Spleen (tissue), 11 donors: ENCODE results near the gene DNM1. TPM values are rescaled to one million over a fixed set of nuclear protein-coding genes. Genes with fewer than 3 reads are reported as not detected.

Experiments used
- DNase-seq: peaks from one replicate; pipeline ENCODE4 v3.0.0-alpha.2; 2020
- H3K27ac ChIP-seq, 8 donors: fragments of 200-600 bp; sonication (generic) in 7 of 8; 1 replicate in 4 of 8; 2 replicates in 4 of 8; pipeline versions ENCODE4 v1.5.0 to v1.8.0; 2016 to 2021; ENCODE audit warnings: inconsistent platforms in 4 of 8, mild to moderate bottlenecking in 4 of 8, moderate library complexity in 1 of 8
- H3K27me3 ChIP-seq, 7 donors: fragments of 200-600 bp; sonication (generic) in 6 of 7; replicated peaks in 1 of 7; 1 replicate in 4 of 7; 2 replicates in 3 of 7; pipeline versions ENCODE4 v1.5.0 to v1.8.0; 2016 to 2021; ENCODE audit warnings: inconsistent platforms in 3 of 7, mild to moderate bottlenecking in 1 of 7
- H3K36me3 ChIP-seq, 6 donors: fragments of 200-600 bp; sonication (generic) in 5 of 6; 1 replicate in 4 of 6; 2 replicates in 2 of 6; pipeline versions ENCODE4 v1.5.0 to v1.8.0; 2016 to 2021; ENCODE audit warnings: inconsistent platforms in 2 of 6
- H3K4me1 ChIP-seq, 6 donors: fragments of 200-600 bp; sonication (generic) in 5 of 6; 1 replicate in 3 of 6; 2 replicates in 3 of 6; pipeline versions ENCODE4 v1.5.0 to v1.8.0; 2016 to 2021; ENCODE audit warnings: inconsistent platforms in 3 of 6
- H3K4me3 ChIP-seq, 8 donors: fragments of 200-600 bp; sonication (generic) in 7 of 8; 1 replicate in 4 of 8; 2 replicates in 4 of 8; pipeline versions ENCODE4 v1.5.0 to v1.8.0; 2016 to 2021; ENCODE audit warnings: inconsistent platforms in 4 of 8, mild to moderate bottlenecking in 4 of 8, moderate library complexity in 2 of 8
- H3K9me3 ChIP-seq, 8 donors: fragments of 200-600 bp; sonication (generic) in 7 of 8; 1 replicate in 4 of 8; 2 replicates in 4 of 8; pipeline versions ENCODE4 v1.5.0 to v1.8.0; 2016 to 2021; ENCODE audit warnings: inconsistent platforms in 4 of 8
- CTCF ChIP-seq, 11 experiments: fragments of 200-600 bp in 7 of 11; fragments of 450-650 bp in 4 of 11; sonication (generic) in 4 of 11; IDR thresholded peaks in 8 of 11; conservative IDR thresholded peaks in 3 of 11; 1 replicate in 7 of 11; 2 replicates in 4 of 11; pipeline versions ENCODE4 v1.4.0 to v1.8.0; 2016 to 2021; ENCODE audit warnings: antibody characterized with exemption in 11 of 11, inconsistent platforms in 4 of 11, mild to moderate bottlenecking in 1 of 11
- POLR2A ChIP-seq, 3 donors: fragments of 450-650 bp; IDR thresholded peaks; one replicate each; pipeline ENCODE4 v1.5.1; 2017; ENCODE audit warnings: antibody characterized with exemption in 3 of 3, mild to moderate bottlenecking in 1 of 3
- POLR2AphosphoS5 ChIP-seq, 3 donors: sonication (generic); formaldehyde crosslinking; IDR thresholded peaks; one replicate each; pipeline ENCODE4 v1.5.1; 2017; ENCODE audit warnings: antibody characterized with exemption in 3 of 3
- WGBS, 5 donors: extraction: QIAGEN DNeasy Blood & Tissue Kit in 3 of 5; methylation state at CpG; one replicate each; pipeline versions ENCODE4 v1.1.5 to v1.1.7; 2013 to 2018; 5-methylcytosine and 5-hydroxymethylcytosine counted together
- intact Hi-C: fragments of 100-400 bp; cut with DNase I; formaldehyde crosslinking; loops from one replicate; pipeline ENCODE4 v1.15.0; 2023; ENCODE audit warnings: low total_unique reads
- polyA plus RNA-seq, 3 donors: library from polyadenylated mRNA; stranded (reverse); fragments of 200-250 nt; gene quantifications; one replicate each; pipeline ENCODE4 v1.2.1, GENCODE V29; 2013
- total RNA-seq, 7 donors: library from RNA; depleted of rRNA in 3 of 7; stranded (reverse); fragments of >200 nt in 3 of 7; fragmentation: NEBNext Ultra II Directional in 4 of 7; extraction: Animal tissue kit (Norgen Biotek cat#: 25700) in 4 of 7; gene quantifications; one replicate each; pipeline versions ENCODE4 v1.1.0 to v1.2.1, GENCODE V29; 2016 to 2021
- donor health status: healthy with polysubstance abuse.
- donor health status: DM: no; HTN: no; CAD: no; lungs with moderate emphysema.
- donor health status: DM: no; HTN: no; CAD: no.
- donor health status: Bipolar disorder and iron deficiency.
- donor health status: healthy.
- donor health status: DM: no; HTN: no; CAD: no.
- donor health status: DM: yes; HTN: yes; CAD: no.

The DNM1 gene
- total and polyA plus RNA-seq, 10 donors, result 0.42 to 3.6 (median 1.6) TPM

- DNase-seq, result peak; percentile 86
- Histone ChIP-seq H3K27me3 (peaks cover 0 to 37% (median 0%) of the 10 kb centered on the region in 7 donors), H3K9me3 (no peaks in the 10 kb centered on the region), H3K27ac (peak overlapping the region in 3 of 8 donors; percentile 21 to 60 (median 55)), H3K4me1 (peaks cover 0 to 37% (median 18%) of the 10 kb centered on the region in 6 donors), H3K36me3 (no peaks in the 10 kb centered on the region), H3K4me3 (peak overlapping the region in 2 of 8 donors; percentile 7 to 35)
- 3 to 16% (median 4%) methylated on average over 5 to 18 of the region's 18 CpGs for WGBS, 5 donors
- TF ChIP-seq POLR2AphosphoS5 (IDR thresholded peaks at IDR 0.05) (peak in 1 of 3 donors; percentile 24), CTCF (IDR thresholded peaks at IDR 0.05 in 8 of 11, conservative IDR thresholded peaks at IDR 0.05 in 3 of 11) (no peak)
- intact Hi-C loops, result no loop called here
Observed at GRCh38 chr9:128244837-128245231, 41.7 kb downstream of the DNM1 start.

GRCh38 chr9:128245421-128246151, 42.4 kb downstream of the DNM1 start:
- Histone ChIP-seq H3K4me3 (no peak overlapping the region), H3K9me3 (no peaks in the 10 kb centered on the region), H3K27ac (peak overlapping the region in 4 of 8 donors; percentile 21 to 60 (median 44)), H3K27me3 (peaks cover 0 to 45% (median 0%) of the 10 kb centered on the region in 7 donors), H3K36me3 (no peaks in the 10 kb centered on the region), H3K4me1 (peaks cover 0 to 44% (median 26%) of the 10 kb centered on the region in 6 donors)
- TF ChIP-seq CTCF (IDR thresholded peaks at IDR 0.05 in 8 of 11, conservative IDR thresholded peaks at IDR 0.05 in 3 of 11), result no peak
- DNase-seq, result no peak
- WGBS, 5 donors, result 21 to 32% (median 26%) methylated on average over 12 to 13 of the region's 13 CpGs
- intact Hi-C loops, result no loop called here

- TF ChIP-seq CTCF (IDR thresholded peaks at IDR 0.05 in 8 of 11, conservative IDR thresholded peaks at IDR 0.05 in 3 of 11) (no peak), POLR2AphosphoS5 (IDR thresholded peaks at IDR 0.05) (no peak), POLR2A (IDR thresholded peaks at IDR 0.05) (no peak)
- no peak for DNase-seq
- H3K4me3 ChIP-seq, result no peak overlapping the region
- no peaks in the 10 kb centered on the region for H3K9me3 ChIP-seq
- peaks cover 0 to 53% (median 0%) of the 10 kb centered on the region in 7 donors for H3K27me3 ChIP-seq
- peaks cover 6 to 53% (median 35%) of the 10 kb centered on the region in 6 donors for H3K4me1 ChIP-seq
- 42 to 59% (median 51%) methylated on average over 2 of the region's 2 CpGs for WGBS, 5 donors
- intact Hi-C loops, result no loop called here
- peak overlapping the region in 3 of 8 donors; percentile 17 to 60 (median 55) for H3K27ac ChIP-seq
- no peaks in the 10 kb centered on the region for H3K36me3 ChIP-seq
Observed at GRCh38 chr9:128246471-128246870, 43.3 kb downstream of the DNM1 start.

GRCh38 chr9:128247226-128247803, 44.1 kb downstream of the DNM1 start:
- H3K27me3 ChIP-seq, result peaks cover 0 to 47% (median 0%) of the 10 kb centered on the region in 7 donors
- H3K9me3 ChIP-seq, result no peaks in the 10 kb centered on the region
- no peaks in the 10 kb centered on the region for H3K36me3 ChIP-seq
- WGBS, 5 donors, result 81 to 92% (median 89%) methylated on average over 5 of the region's 5 CpGs
- no peak for TF ChIP-seq POLR2AphosphoS5 (IDR thresholded peaks at IDR 0.05)
- no peak for TF ChIP-seq CTCF (IDR thresholded peaks at IDR 0.05 in 8 of 11, conservative IDR thresholded peaks at IDR 0.05 in 3 of 11)
- TF ChIP-seq POLR2A (IDR thresholded peaks at IDR 0.05), result no peak
- intact Hi-C loops, result no loop called here
- no peak overlapping the region for H3K4me3 ChIP-seq
- no peak overlapping the region for H3K27ac ChIP-seq
- H3K4me1 ChIP-seq, result peaks cover 6 to 59% (median 37%) of the 10 kb centered on the region in 6 donors
- DNase-seq, result no peak
